Neural progenitor cell (in vitro differentiated cells): Measurements from ENCODE around the gene PRKAG3.

Source experiments
- EZH2 ChIP-seq: fragments of 200-600 bp; sonication (generic); IDR thresholded peaks from 2 replicates; pipeline ENCODE4 v1.6.1; 2017; ENCODE audit warnings: antibody characterized with exemption, mild to moderate bottlenecking, moderate library complexity
- TF ChIP-seq, protein P1 (sequence below): fragments of 200-600 bp; sonication (generic); IDR thresholded peaks from 2 replicates; pipeline ENCODE4 v1.5.1; 2017; ENCODE audit warnings: antibody characterized with exemption, mild to moderate bottlenecking

DNA sequence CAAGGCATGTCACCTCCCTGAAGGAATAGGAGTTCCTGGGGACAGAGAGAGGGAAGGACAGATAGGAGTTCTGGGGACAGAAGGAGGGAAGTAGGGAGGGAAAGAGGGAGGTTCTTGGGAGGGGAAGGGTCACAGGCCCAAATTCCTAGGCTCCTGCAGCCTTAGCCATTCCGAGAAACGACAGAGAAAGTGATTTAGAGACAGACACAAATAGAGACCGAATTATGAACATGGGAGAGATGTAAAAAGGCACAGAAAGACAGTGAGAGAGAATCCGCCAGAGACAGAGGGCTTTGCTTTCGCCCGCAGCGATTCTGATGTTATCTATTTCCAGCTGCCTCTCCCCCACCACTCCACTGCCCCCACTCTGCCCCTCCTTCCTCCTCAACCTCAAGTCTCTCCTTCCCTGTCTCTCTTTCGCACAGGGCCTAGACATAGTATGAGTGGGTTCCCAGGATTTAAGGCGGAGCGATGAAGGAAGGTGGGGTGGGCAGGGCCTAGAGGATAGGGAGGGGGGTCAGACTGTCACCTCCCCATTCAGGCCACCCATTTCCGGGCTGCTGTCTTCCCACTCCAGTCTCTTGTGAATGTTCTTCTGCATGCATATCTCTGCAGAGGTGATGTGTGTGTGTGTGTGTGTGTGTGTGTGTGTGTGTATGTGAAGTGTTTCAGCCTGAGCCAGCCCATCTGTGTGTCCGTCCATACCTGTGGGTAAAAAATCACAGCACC is 24.7 kb upstream of the PRKAG3 start:
- TF ChIP-seq, protein P1, sequence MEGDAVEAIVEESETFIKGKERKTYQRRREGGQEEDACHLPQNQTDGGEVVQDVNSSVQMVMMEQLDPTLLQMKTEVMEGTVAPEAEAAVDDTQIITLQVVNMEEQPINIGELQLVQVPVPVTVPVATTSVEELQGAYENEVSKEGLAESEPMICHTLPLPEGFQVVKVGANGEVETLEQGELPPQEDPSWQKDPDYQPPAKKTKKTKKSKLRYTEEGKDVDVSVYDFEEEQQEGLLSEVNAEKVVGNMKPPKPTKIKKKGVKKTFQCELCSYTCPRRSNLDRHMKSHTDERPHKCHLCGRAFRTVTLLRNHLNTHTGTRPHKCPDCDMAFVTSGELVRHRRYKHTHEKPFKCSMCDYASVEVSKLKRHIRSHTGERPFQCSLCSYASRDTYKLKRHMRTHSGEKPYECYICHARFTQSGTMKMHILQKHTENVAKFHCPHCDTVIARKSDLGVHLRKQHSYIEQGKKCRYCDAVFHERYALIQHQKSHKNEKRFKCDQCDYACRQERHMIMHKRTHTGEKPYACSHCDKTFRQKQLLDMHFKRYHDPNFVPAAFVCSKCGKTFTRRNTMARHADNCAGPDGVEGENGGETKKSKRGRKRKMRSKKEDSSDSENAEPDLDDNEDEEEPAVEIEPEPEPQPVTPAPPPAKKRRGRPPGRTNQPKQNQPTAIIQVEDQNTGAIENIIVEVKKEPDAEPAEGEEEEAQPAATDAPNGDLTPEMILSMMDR, result no peak
- no peak for TF ChIP-seq EZH2
